Neural progenitor cell (in vitro differentiated cells): Measurements from ENCODE around the gene BPIFB6. TPM values are rescaled to one million over a fixed set of nuclear protein-coding genes. Genes with fewer than 3 reads are reported as not detected.
"Not testable (repeated sequence)": the region's sequence is repeated elsewhere in the genome, so short reads cannot be mapped to it uniquely, and the experiment has no call there.

Source experiments
- DNase-seq: peaks from one replicate; pipeline ENCODE4 v3.0.0-alpha.2; 2016; ENCODE audit warnings: low spot score
- H2AFZ ChIP-seq: fragments of 200-600 bp; sonication (generic); replicated peaks from 2 replicates; pipeline ENCODE4 v1.6.1; 2016; ENCODE audit warnings: antibody characterized with exemption
- H3F3A ChIP-seq: fragments of 200-600 bp; sonication (generic); 2 replicates; pipeline ENCODE4 v1.6.1; 2016; ENCODE audit warnings: antibody characterized with exemption, low read depth
- H3K27ac ChIP-seq: fragments of 200-600 bp; sonication (generic); 2 replicates; pipeline ENCODE4 v1.5.1; 2016; ENCODE audit warnings: mild to moderate bottlenecking
- H3K27me3 ChIP-seq: fragments of 200-600 bp; sonication (generic); 2 replicates; pipeline ENCODE4 v1.6.1; 2016; ENCODE audit warnings: mild to moderate bottlenecking, moderate library complexity
- H3K36me3 ChIP-seq: fragments of 200-600 bp; sonication (generic); 2 replicates; pipeline ENCODE4 v1.5.1; 2016
- H3K4me1 ChIP-seq: fragments of 200-600 bp; sonication (generic); 2 replicates; pipeline ENCODE4 v1.6.1; 2016; ENCODE audit warnings: mixed run types
- H3K4me2 ChIP-seq: fragments of 200-600 bp; sonication (generic); 2 replicates; pipeline ENCODE4 v1.6.1; 2016
- H3K4me3 ChIP-seq: fragments of 200-600 bp; sonication (generic); 2 replicates; pipeline ENCODE4 v1.5.1; 2016
- H3K79me2 ChIP-seq: fragments of 200-600 bp; sonication (generic); 2 replicates; pipeline ENCODE4 v1.6.1; 2016; ENCODE audit warnings: low read depth
- H3K9ac ChIP-seq: fragments of 200-600 bp; sonication (generic); 2 replicates; pipeline ENCODE4 v1.6.1; 2016
- H3K9me3 ChIP-seq: fragments of 200-600 bp; sonication (generic); 2 replicates; pipeline ENCODE4 v1.5.1; 2016; ENCODE audit warnings: low read depth
- H4K20me1 ChIP-seq: fragments of 200-600 bp; sonication (generic); 2 replicates; pipeline ENCODE4 v1.6.1; 2016; ENCODE audit warnings: low read depth
- H3K27ac Mint-ChIP-seq: 3 replicates; pipeline ENCODE4 v1.8.0; 2021; ENCODE audit warnings: mixed read lengths
- H3K27me3 Mint-ChIP-seq: 2 replicates; pipeline ENCODE4 v1.8.0; 2022; ENCODE audit warnings: low read depth, mild to moderate bottlenecking, inconsistent platforms, moderate library complexity, mixed read lengths; ENCODE audit not compliant: insufficient read depth
- H3K36me3 Mint-ChIP-seq: 3 replicates; pipeline ENCODE4 v1.8.0; 2021; ENCODE audit warnings: mixed read lengths
- H3K4me1 Mint-ChIP-seq: 3 replicates; pipeline ENCODE4 v1.8.0; 2021; ENCODE audit warnings: mixed read lengths
- H3K4me3 Mint-ChIP-seq: 3 replicates; pipeline ENCODE4 v1.8.0; 2021; ENCODE audit warnings: mild to moderate bottlenecking, moderate library complexity, mixed read lengths
- H3K9me3 Mint-ChIP-seq: 3 replicates; pipeline ENCODE4 v1.8.0; 2020; ENCODE audit warnings: mixed read lengths
- CTCF ChIP-seq: fragments of 200-600 bp; sonication (generic); IDR thresholded peaks from 2 replicates; pipeline ENCODE4 v1.5.1; 2017; ENCODE audit warnings: antibody characterized with exemption, mild to moderate bottlenecking
- EZH2 ChIP-seq: fragments of 200-600 bp; sonication (generic); IDR thresholded peaks from 2 replicates; pipeline ENCODE4 v1.6.1; 2017; ENCODE audit warnings: antibody characterized with exemption, mild to moderate bottlenecking, moderate library complexity
- EZH2phosphoT487 ChIP-seq: fragments of 200-600 bp; sonication (generic); IDR thresholded peaks from 2 replicates; pipeline ENCODE4 v1.6.1; 2017; ENCODE audit warnings: antibody characterized with exemption
- total RNA-seq: library from RNA; depleted of rRNA; stranded (reverse); fragments of >200 nt; gene quantifications from 2 replicates; pipeline ENCODE4 v1.2.3, GENCODE V29; 2015; ENCODE audit warnings: low replicate concordance

The BPIFB6 gene
- total RNA-seq, 1 donor from 2014 or later = not detected

- Histone ChIP-seq H3F3A (no peaks in the 10 kb centered on the region), H3K27ac (no peak overlapping the region), H3K4me1 (no peaks in the 10 kb centered on the region), H3K79me2 (no peaks in the 10 kb centered on the region), H3K4me2 (no peak overlapping the region), H3K9ac (no peak overlapping the region), H3K9me3 (no peaks in the 10 kb centered on the region), H3K4me3 (no peak overlapping the region), H3K36me3 (no peaks in the 10 kb centered on the region), H4K20me1 (no peaks in the 10 kb centered on the region), H2AFZ (no peak overlapping the region), H3K27me3 (peaks cover 15% of the 10 kb centered on the region)
- no peak for TF ChIP-seq EZH2phosphoT487
- TF ChIP-seq EZH2 = no peak
- TF ChIP-seq CTCF = no peak
- H3K9me3 Mint-ChIP-seq = peaks cover 19% of the 10 kb centered on the region
- no peak overlapping the region for H3K4me3 Mint-ChIP-seq
- H3K36me3 Mint-ChIP-seq = no peaks in the 10 kb centered on the region
- H3K4me1 Mint-ChIP-seq = no peaks in the 10 kb centered on the region
- H3K27me3 Mint-ChIP-seq = peaks cover 7% of the 10 kb centered on the region
- no peak overlapping the region for H3K27ac Mint-ChIP-seq
- no peak for DNase-seq
Observed at GRCh38 chr20:33042983-33043730, 11.7 kb downstream of the BPIFB6 start.

GRCh38 chr20:33043731-33044181 lies 12.3 kb downstream of the BPIFB6 start:
- H3K9me3 ChIP-seq = no peaks in the 10 kb centered on the region
- no peak for DNase-seq
- H4K20me1 ChIP-seq = no peaks in the 10 kb centered on the region
- Mint-ChIP-seq H3K27ac (no peak overlapping the region), H3K27me3 (peaks cover 7% of the 10 kb centered on the region), H3K4me3 (no peak overlapping the region), H3K9me3 (peaks cover 19% of the 10 kb centered on the region), H3K4me1 (no peaks in the 10 kb centered on the region), H3K36me3 (no peaks in the 10 kb centered on the region)
- H3F3A ChIP-seq = no peaks in the 10 kb centered on the region
- no peak overlapping the region for H3K4me2 ChIP-seq
- H3K36me3 ChIP-seq = no peaks in the 10 kb centered on the region
- H3K79me2 ChIP-seq = no peaks in the 10 kb centered on the region
- no peak overlapping the region for H3K9ac ChIP-seq
- H3K4me3 ChIP-seq = no peak overlapping the region
- peaks cover 9% of the 10 kb centered on the region for H3K27me3 ChIP-seq
- no peak overlapping the region for H3K27ac ChIP-seq
- TF ChIP-seq EZH2phosphoT487 (no peak), EZH2 (no peak), CTCF (no peak)
- no peak overlapping the region for H2AFZ ChIP-seq
- H3K4me1 ChIP-seq = no peaks in the 10 kb centered on the region

GRCh38 chr20:33045129-33045721 lies 13.8 kb downstream of the BPIFB6 start:
- H3K9ac ChIP-seq, H3K27me3 Mint-ChIP-seq, H3K27me3 ChIP-seq, H3F3A ChIP-seq, H3K79me2 ChIP-seq, H3K36me3 Mint-ChIP-seq, H3K27ac Mint-ChIP-seq, H3K4me1 ChIP-seq, H3K27ac ChIP-seq, H3K4me3 Mint-ChIP-seq, H3K4me3 ChIP-seq, H2AFZ ChIP-seq, H3K36me3 ChIP-seq, H3K9me3 ChIP-seq, H3K4me1 Mint-ChIP-seq, H4K20me1 ChIP-seq, H3K4me2 ChIP-seq, DNase-seq: not testable (repeated sequence)
- peaks cover 19% of the 10 kb centered on the region for H3K9me3 Mint-ChIP-seq

- Histone ChIP-seq H3K27ac (no peak overlapping the region), H3K4me1 (no peaks in the 10 kb centered on the region), H3F3A (no peaks in the 10 kb centered on the region), H3K36me3 (no peaks in the 10 kb centered on the region), H3K4me2 (no peak overlapping the region), H4K20me1 (no peaks in the 10 kb centered on the region), H3K9ac (no peak overlapping the region), H3K4me3 (no peak overlapping the region), H3K9me3 (no peaks in the 10 kb centered on the region), H3K79me2 (no peaks in the 10 kb centered on the region), H3K27me3 (no peaks in the 10 kb centered on the region), H2AFZ (no peak overlapping the region)
- no peak overlapping the region for H3K27ac Mint-ChIP-seq
- peaks cover 19% of the 10 kb centered on the region for H3K9me3 Mint-ChIP-seq
- H3K4me1 Mint-ChIP-seq = peaks cover 4% of the 10 kb centered on the region
- TF ChIP-seq CTCF = no peak
- no peak for TF ChIP-seq EZH2phosphoT487
- no peak for TF ChIP-seq EZH2
- peaks cover 3% of the 10 kb centered on the region for H3K27me3 Mint-ChIP-seq
- no peak overlapping the region for H3K4me3 Mint-ChIP-seq
- no peaks in the 10 kb centered on the region for H3K36me3 Mint-ChIP-seq
- no peak for DNase-seq
Observed at GRCh38 chr20:33046412-33046811, 15.0 kb downstream of the BPIFB6 start.
